SK-N-SH (cell line): ENCODE measurements around the gene PROSER1.

Experiments used
- ELF1 ChIP-seq: IDR thresholded peaks from 2 replicates; pipeline ENCODE4 v1.4.0; 2012
- EP300 ChIP-seq, 2 experiments: IDR thresholded peaks; 2 replicates each; pipeline versions ENCODE4 v1.4.0 to v1.6.1; 2012; ENCODE audit warnings: borderline replicate concordance in 1 of 2, low read depth in 1 of 2, low read length in 1 of 2
- GABPA ChIP-seq: IDR thresholded peaks from 2 replicates; pipeline ENCODE4 v1.4.0; 2012; ENCODE audit warnings: low read depth, mild to moderate bottlenecking
- POLR2AphosphoS5 ChIP-seq: IDR thresholded peaks from 2 replicates; pipeline ENCODE4 v1.6.1; 2012; ENCODE audit warnings: low read depth, low read length
- ZBTB33 ChIP-seq: IDR thresholded peaks from 2 replicates; pipeline ENCODE4 v1.4.0; 2012; ENCODE audit warnings: low read depth, borderline replicate concordance
- TF ChIP-seq, protein P1 (sequence below): fragments of 200-600 bp; sonication (generic); IDR thresholded peaks from 2 replicates; pipeline ENCODE4 v1.6.1; 2017; ENCODE audit warnings: antibody characterized with exemption, mild to moderate bottlenecking, moderate library complexity

DNA sequence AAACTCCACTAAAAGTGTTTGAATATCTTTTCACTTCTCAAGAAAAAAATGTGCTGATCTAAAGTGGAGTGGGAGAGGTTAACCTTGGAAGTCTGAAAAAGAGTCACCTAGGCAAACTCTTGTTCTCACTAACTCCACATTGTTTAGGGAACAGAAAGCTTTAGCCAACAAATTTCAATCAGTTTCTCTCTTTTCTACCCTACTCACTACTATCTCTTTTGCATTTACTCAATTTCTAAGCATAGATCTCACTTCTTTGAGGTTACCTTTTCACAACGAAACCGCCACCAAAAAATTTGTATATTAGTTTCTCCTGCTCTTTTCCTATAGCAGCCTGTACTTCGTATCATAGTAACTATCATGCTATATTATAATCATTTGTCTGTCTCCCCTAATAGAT, 6.6 kb upstream of the PROSER1 start:
- TF ChIP-seq, protein P1, sequence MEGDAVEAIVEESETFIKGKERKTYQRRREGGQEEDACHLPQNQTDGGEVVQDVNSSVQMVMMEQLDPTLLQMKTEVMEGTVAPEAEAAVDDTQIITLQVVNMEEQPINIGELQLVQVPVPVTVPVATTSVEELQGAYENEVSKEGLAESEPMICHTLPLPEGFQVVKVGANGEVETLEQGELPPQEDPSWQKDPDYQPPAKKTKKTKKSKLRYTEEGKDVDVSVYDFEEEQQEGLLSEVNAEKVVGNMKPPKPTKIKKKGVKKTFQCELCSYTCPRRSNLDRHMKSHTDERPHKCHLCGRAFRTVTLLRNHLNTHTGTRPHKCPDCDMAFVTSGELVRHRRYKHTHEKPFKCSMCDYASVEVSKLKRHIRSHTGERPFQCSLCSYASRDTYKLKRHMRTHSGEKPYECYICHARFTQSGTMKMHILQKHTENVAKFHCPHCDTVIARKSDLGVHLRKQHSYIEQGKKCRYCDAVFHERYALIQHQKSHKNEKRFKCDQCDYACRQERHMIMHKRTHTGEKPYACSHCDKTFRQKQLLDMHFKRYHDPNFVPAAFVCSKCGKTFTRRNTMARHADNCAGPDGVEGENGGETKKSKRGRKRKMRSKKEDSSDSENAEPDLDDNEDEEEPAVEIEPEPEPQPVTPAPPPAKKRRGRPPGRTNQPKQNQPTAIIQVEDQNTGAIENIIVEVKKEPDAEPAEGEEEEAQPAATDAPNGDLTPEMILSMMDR: no peak
- no peak for TF ChIP-seq ZBTB33
- no peak for TF ChIP-seq GABPA
- TF ChIP-seq ELF1: no peak
- no peak for TF ChIP-seq POLR2AphosphoS5
- TF ChIP-seq EP300 (IDR thresholded peaks at IDR 0.05; ENCODE audit: borderline replicate concordance in 1 of 2, low read depth in 1 of 2, low read length in 1 of 2): no peak
